GF-D8 (cell line): Measurements from ENCODE around the gene THUMPD3.

Source experiments
- DNase-seq: peaks from one replicate; lab custom pipeline; 2025; lab: John Stamatoyannopoulos, UW

THUMPD3 gene

DNA sequence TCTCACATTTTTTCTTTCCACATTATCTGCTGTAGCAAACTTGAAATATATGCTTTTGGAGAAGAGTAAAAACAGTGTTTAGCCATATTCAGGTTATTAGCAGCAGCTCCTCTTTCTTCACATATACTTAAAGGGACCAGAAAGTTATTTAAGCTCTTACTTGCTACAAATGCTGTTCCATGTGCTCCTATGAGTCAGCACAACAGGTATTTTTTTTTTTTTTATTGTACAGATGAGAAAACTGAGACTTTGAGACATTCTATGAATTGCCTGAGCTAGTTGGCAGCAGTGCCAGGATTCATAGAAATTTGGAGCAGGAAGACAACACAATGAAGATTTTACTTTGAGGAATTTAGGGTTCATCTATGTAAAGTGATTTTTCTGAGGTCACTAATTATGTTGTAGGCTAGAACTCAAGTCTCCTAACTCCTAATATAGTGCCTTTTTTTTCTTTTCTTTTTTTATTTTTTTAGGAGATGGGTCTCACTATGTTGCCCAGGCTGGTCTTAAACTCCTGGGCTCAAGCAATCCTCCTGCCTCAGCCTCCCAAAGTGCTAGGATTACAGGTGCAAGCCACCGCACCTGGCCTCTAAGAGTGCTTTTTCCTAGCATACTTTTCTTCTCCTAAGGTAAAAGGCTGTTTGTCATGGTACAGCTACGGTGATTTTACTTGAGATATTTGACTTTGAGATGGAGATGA lies 58.1 kb downstream of the THUMPD3 start:
- no peak for DNase-seq

DNA sequence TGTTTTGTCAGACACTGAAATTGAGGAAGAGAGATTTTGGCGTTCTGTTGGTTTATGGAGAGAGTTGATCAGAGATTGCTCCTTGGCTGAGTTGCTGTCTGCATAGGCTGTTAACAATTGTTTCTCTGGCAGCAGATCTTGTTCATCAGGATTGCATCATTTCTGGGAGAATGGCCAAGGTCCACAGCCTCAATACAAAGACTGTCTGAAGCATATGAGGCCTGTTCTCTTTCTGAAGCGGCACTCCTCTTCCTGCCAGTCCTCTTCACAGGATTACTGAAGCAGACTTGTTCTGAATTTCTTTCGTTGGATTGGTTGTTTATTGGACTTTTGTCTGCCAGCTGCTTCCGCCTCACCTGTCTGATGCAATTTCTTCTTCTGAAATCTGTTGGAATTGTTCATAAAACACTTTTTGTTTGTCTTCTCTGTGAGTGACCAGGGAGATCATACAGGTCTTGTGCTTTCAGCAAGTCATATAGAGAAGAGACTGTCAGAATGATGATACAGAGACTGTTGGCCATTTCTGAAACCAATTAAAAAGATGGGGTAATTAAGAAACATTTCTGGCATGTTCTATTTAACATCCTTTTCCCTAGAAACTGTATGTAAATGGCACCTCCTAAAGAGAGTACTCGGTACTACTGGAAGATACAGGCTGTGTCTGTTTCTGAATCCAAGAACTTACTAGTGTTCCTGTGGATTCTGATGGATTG lies 60.0 kb downstream of the THUMPD3 start:
- peak; percentile 84 for DNase-seq

DNA sequence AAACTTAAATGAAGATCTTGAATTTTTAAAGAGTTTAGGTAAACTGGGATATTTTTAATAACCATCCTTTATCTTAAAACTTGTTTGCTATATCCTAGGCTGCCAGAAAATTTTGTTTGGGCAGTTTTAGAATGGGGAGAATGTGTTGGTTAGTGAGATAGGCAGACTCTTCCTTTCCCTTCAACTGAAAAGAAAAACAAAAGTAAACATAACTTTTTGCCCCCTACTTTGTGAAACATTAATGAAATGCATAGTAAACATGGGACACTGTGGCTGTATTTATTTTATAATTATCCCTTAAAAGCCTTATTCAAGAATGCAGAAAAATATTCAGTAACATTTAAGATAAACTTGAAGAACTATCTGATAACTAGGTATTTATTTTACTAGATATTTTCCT lies 65.6 kb downstream of the THUMPD3 start:
- DNase-seq = no peak

DNA sequence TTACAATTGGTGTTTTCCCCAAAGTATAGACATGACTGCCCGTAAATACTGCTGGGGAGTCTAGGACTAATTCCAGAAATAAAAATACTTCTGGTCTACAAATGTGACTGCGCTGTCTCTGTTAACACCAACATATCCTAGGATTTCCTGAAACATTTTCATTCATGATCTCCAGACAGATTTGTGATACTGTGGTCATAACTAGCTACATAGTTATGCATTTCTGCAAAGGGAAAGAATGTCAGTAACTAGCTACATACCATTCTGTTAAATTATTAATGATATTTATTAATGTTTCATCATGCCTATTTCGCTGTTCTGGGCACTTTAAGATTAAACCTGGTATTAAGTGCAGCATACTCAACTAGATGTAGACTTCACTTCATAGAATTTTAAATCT lies 67.9 kb downstream of the THUMPD3 start:
- DNase-seq = no peak

DNA sequence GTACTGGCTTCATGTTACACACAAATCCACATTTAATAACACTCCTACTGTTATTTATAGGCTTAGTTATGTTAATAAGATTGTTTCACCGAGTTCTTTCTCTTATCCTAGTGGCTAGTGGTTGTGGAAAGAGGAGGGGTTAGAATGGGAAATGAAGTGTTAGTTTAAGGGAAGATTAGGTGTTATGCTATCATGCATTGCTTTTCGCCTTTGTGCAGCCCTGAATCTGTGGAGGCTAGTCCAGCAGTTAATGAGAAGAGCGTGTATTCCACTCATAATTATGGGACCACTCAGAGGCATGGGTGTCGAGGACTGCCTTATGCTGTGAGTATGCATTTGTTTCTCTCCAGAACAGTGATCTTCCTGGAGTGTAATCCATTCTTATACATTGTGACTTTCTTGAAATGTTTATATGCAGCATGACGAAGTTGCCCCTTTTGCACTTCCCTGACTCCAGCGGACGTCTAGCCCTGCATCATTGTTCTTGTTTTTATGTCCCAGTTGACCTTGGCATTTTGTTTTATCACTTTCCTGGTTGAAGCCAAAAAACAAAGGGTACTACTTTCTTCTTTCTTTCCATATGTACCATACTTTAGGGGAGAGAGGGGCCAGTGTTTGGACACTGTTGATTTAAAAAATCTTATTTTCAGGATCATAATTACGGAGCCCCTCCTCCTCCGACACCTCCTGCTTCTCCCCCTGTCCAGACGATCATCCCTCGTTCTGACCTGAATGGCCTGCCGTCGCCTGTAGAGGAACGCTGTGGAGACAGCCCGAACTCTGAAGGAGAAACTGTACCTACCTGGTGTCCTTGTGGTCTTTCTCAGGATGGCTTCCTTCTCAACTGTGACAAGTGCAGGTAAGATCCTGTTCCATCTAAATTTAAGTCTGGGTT lies 71.0 kb downstream of the THUMPD3 start:
- no peak for DNase-seq

DNA sequence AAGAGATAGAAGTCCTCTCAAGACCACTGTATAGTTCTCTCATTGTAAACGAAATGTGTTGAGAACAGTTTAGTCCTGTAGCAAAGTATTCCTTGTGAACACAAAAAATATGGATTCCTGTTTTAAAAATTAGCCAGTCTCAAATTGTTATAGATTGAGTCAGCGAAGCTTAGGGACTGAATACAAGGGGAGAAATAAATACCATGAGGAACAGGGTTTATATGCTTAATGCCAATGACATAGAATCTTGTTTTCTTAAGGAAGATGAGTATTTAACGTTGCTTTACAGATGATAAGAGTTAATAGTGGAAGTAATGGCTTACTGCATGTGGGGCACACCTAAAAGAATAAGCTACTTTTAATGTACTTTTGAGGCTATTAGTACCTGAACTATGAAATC lies 72.5 kb downstream of the THUMPD3 start:
- no peak for DNase-seq
